Measurements from ENCODE around the gene BAIAP2L1. TPM values are rescaled to one million over a fixed set of nuclear protein-coding genes. Genes with fewer than 3 reads are reported as not detected.
"Not testable (repeated sequence)": the region's sequence is repeated elsewhere in the genome, so short reads cannot be mapped to it uniquely, and the experiment has no call there.

Gene BAIAP2L1, protein sequence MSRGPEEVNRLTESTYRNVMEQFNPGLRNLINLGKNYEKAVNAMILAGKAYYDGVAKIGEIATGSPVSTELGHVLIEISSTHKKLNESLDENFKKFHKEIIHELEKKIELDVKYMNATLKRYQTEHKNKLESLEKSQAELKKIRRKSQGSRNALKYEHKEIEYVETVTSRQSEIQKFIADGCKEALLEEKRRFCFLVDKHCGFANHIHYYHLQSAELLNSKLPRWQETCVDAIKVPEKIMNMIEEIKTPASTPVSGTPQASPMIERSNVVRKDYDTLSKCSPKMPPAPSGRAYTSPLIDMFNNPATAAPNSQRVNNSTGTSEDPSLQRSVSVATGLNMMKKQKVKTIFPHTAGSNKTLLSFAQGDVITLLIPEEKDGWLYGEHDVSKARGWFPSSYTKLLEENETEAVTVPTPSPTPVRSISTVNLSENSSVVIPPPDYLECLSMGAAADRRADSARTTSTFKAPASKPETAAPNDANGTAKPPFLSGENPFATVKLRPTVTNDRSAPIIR
- total RNA-seq: 1 to 10 TPM; 4.2 to 5.1 TPM

DNA sequence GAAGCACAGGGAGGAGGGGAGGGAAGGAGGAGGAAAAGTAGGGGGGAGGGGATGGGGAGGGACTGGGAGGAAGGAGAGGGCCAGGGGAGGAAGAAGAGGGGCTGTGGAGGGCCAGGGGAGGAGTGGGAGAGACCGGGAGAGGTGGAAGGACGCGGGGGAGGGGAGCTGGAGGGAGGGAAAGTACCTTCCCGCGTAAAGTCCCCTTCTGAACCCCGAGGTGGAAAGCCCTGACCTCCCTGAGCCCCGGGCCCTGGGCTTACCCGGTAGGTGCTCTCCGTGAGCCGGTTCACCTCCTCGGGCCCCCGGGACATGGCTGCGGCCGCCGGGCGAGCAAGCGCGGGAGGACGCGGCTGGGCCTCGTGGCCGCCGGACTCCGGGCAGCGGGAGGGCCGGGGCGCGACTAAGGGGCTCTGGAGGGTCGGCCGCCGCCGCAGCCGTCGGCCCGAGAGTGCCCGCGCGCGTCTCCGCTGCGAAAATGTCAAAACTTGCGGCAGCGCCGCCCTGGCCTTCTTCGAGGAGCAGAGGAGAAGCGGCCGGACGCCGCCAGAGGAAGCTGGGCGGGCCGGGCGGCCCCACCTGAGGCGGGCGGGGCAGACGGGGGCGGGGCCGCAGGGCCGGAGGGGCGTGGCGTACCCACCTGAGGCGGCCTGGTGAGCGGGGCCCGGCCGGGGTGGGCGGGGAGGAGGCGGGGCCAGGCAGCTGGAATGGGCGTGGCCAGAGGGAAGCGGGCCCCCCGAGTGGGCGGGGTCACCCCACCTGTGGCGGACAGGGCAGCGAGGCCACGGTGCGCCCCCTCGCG is at the start of gene BAIAP2L1:
Gene BAIAP2L1 (minus strand): TSS at position 549 of the 799 bp plus-strand sequence. CDS start 238 bp downstream, at position 311.
- DNase-seq (ENCODE audit: low spot score in 2 of 2): peak; percentile 87 to 92
- ATAC-seq: peak; percentile 93 to 94
- no peak within 1 kb of the TSS for H3K27ac Mint-ChIP-seq
- no peaks in the 10 kb centered on the region for H3K9me3 Mint-ChIP-seq
- H3K36me3 Mint-ChIP-seq: no peaks in the 10 kb centered on the region

DNA sequence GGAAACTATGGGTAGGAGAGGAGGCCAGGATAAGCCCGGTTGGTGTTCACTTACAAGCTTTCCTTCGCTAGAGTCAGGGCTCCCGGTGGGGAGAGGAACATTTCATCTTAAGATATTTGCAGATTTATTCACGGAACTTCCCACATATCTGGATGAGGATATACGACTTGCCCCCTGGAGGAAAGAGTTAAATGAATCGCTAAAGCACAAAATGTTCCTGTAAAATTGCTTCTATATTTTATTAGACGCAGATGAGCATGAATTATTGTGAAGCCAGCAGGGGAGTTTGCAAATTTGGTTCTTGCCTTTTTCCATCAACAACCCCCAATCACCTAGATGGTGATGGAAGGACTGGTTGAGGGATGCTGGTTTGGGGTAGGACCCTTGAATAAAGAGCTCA is 47.9 kb upstream of the BAIAP2L1 start:
- Mint-ChIP-seq H3K9me3 (peaks cover 0 to 5% of the 10 kb centered on the region in 2 donors), H3K27ac (no peak overlapping the region), H3K36me3 (peaks cover 0 to 10% of the 10 kb centered on the region in 2 donors)
- no peak for DNase-seq (ENCODE audit: low spot score in 2 of 2)
- ATAC-seq: no peak

DNA sequence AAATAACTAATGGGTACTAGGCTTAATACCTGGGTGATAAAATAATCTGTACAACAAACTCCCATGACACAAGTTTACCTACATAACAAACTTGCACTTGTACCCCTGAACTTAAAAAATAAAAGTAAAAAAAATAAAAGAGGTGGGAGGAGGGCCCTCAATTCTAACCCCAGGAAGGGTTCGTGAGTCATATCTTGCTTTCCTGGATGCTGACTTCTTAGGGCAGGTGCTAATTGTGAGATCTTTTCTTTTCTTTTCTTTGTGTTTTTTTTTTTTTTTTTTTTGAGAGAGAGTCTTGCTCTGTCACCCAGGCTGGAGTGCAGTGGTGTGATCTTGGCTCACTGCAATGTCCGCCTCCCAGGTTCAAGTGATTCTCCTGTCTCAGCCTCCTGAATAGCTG is 40.1 kb upstream of the BAIAP2L1 start:
- H3K36me3 Mint-ChIP-seq; DNase-seq (ENCODE audit: low spot score in 2 of 2); H3K9me3 Mint-ChIP-seq: not testable (repeated sequence)
- peak; percentile 14 to 88 for ATAC-seq
- peak overlapping the region in 1 of 2 donors; percentile 36 for H3K27ac Mint-ChIP-seq

DNA sequence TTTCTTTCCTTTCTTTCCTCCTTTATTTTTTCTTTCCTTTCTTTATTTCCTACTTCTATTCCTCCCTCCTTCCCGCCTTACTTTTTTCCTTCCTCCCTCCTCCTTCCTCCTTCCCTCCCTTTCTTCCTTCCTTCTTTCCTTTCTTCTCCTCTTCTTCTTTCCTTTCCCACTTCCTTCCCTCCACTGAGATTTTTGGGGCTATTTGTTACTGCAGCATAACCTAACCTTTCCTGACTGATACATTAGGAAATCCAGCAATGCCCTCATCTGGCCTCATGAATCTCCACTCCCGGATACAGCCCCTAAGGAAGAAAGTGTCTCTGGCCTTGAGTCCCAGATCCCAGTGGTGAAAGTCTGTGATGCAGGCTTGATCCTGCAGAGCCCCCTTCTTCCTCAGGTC is 38.6 kb upstream of the BAIAP2L1 start:
- Mint-ChIP-seq H3K36me3 (no peaks in the 10 kb centered on the region), H3K27ac (no peak overlapping the region), H3K9me3 (peaks cover 5 to 9% of the 10 kb centered on the region in 2 donors)
- DNase-seq (ENCODE audit: low spot score in 2 of 2) (no peak), ATAC-seq (no peak)

DNA sequence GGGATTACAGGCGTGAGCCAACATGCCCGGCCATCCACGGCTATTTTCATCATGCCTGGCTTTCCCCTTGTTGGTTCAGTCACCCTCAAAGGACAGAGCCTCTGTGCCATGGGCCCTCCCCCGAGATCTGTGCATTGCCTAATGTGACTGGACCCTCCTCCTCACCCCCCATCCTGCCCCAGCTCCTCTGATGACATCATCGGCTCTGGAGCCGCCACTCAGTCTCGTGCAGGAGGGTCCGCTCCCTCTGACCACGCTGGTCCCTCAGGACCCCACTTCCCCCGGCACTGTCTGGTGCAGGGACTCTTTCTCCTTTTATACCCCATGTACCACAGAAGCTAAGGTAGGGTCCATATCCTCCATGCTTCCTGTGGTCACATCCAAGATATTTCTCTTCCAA is 33.2 kb upstream of the BAIAP2L1 start:
- peak overlapping the region in 1 of 2 donors; percentile 9 for H3K27ac Mint-ChIP-seq
- no peaks in the 10 kb centered on the region for H3K36me3 Mint-ChIP-seq
- ATAC-seq (no peak), DNase-seq (ENCODE audit: low spot score in 2 of 2) (no peak)
- H3K9me3 Mint-ChIP-seq: no peaks in the 10 kb centered on the region

DNA sequence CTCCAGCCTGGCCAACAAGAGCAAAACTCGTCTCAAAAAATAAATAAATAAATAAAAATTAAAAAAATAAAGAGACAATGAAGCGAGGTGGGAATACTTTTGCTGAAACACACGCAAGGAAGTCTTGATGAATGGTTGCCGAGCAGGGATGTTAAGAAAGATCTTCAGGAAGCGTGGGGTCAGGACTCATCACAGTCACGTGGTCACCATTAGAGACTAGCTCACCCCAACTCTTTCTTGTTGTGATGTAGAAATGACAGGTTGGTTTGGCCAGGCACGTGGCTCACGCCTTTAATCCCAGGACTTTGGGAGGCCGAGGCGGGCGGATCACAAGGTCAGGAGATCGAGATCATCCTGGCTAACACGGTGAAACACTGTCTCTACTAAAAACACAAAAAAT is 28.9 kb upstream of the BAIAP2L1 start:
- ATAC-seq (no peak), DNase-seq (ENCODE audit: low spot score in 2 of 2) (no peak)
- no peak overlapping the region for H3K27ac Mint-ChIP-seq
- H3K36me3 Mint-ChIP-seq: no peaks in the 10 kb centered on the region
- H3K9me3 Mint-ChIP-seq: no peaks in the 10 kb centered on the region

DNA sequence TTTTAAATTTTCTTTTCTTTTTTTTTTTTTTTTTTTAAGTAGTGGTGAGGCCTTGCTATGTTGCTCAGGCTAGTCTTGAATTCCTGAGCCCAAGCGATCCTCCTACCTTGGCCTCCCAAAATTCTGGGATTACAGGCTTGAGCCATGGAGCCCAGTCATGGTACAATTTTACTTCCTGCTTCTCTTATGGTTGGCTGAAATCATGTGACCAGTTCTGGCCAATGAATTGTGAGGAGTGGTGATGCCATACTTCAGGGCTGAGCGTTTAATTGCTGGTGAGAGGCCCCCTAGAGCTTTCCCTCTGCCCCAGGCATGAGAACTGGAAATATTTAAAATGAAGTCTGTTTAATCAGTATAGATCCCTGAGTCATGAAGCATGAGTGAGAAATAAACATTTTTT is 22.2 kb upstream of the BAIAP2L1 start:
- Mint-ChIP-seq H3K36me3 (no peaks in the 10 kb centered on the region), H3K9me3 (no peaks in the 10 kb centered on the region), H3K27ac (no peak overlapping the region)
- ATAC-seq: peak in 1 of 2 donors; percentile 30
- DNase-seq (ENCODE audit: low spot score in 2 of 2): no peak

DNA sequence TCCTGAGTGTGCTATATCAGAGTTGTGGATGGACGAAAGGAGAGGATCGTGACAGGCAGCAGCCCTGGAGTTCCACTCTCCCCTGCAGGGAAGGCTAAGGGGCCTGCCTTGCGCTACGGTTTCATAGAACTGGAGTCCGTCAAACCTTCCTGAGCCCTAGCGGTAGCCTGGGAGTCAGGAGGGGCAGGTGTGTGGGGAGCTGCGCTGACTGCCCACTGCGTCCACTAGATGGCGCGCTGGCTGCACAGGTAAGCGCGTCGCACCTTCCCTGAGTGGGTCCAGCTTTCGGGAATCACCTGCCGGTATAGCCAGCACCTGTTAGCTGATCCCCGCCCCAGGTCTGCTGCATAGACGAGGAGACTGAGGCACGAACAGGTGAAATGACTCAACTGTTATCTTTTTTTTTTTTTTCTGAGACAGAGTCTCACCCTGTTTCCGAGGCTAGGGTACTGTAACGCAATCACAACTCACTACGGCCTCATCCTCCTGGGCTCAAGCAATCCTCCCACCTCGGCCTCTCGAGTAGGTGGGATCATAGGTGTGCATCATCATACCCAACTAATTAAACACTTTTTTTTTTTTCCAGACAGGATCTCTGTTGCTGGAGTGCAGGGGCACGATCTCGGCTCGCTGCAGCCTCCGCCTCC is 20.2 kb upstream of the BAIAP2L1 start:
- H3K36me3 Mint-ChIP-seq: no peaks in the 10 kb centered on the region
- ATAC-seq: peak; percentile 72 to 87
- no peaks in the 10 kb centered on the region for H3K9me3 Mint-ChIP-seq
- peak in 1 of 2 donors; percentile 71 for DNase-seq (ENCODE audit: low spot score in 2 of 2)
- H3K27ac Mint-ChIP-seq: no peak overlapping the region

DNA sequence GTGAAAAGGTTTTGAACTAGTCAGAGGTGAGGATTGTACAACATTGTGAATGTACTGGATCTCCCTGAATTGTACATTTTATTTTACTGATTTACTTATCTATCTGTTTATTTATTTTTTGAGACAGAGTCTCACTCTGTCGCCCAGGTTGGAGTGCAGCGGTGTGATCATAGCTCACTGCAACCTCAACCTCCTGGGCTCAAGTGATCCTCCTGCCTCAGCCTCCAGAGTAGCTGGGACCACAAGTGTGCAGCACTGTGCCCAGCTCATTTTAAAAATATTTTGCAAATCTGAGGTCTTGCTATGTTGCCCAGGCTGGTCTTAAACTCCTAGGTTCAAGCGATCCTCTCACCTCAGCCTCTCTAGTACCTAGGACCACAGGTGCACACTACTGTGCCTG is 19.1 kb upstream of the BAIAP2L1 start:
- H3K9me3 Mint-ChIP-seq; DNase-seq (ENCODE audit: low spot score in 2 of 2); H3K27ac Mint-ChIP-seq; H3K36me3 Mint-ChIP-seq; ATAC-seq: not testable (repeated sequence)

DNA sequence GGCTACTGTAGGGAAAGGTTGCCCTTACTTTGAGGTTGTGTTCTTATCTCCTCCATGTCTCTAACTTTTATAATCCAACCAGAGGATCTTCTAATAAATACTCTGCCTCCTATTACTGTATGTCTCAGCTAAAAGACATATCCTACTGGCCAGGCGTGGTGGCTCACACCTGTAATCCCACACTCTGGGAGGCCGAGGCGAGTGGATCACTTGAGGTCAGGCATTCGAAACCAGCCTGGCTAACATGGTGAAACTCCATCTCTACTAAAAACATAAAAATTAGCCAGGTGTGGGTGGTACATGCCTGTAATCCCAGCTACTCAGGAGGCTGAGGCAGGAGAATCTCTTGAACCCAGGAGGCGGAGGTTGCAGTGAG is 18.4 kb upstream of the BAIAP2L1 start:
- H3K27ac Mint-ChIP-seq; H3K9me3 Mint-ChIP-seq; DNase-seq (ENCODE audit: low spot score in 2 of 2); ATAC-seq; H3K36me3 Mint-ChIP-seq: not testable (repeated sequence)

DNA sequence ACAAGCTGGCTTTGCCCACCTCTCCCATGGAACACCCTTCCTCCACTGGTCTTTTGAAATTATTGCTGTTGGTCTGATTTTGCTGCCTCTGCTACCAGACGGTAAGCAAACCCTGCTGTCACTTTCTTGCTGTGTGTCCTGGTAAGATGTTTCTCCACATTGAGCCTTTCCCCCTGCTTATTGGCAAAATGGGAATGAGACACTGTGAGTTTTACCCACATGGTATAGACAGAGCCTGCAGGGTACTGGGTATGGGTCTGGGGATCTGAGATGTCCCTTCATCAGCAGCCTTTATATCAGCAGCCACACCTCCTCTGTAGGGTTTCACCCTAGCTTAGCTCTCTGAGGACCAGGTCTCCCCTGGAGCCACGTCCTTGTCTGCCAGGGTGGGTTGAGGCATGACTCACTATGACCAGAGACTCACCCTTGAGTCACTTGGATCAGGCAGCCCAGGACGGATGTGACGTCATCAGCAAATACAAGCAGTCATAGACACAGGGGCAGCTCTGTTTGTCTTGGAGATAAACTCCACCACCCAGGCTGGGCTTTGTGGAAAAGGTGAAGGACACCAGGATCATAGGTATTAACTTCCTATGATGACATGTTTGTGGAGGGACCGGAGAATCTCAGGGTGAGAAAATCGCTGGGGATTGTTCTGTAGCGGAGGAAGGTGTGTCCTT is 17.9 kb upstream of the BAIAP2L1 start:
- Mint-ChIP-seq H3K9me3 (no peaks in the 10 kb centered on the region), H3K36me3 (no peaks in the 10 kb centered on the region), H3K27ac (no peak overlapping the region)
- DNase-seq (ENCODE audit: low spot score in 2 of 2) (no peak), ATAC-seq (peak; percentile 85 to 89)

DNA sequence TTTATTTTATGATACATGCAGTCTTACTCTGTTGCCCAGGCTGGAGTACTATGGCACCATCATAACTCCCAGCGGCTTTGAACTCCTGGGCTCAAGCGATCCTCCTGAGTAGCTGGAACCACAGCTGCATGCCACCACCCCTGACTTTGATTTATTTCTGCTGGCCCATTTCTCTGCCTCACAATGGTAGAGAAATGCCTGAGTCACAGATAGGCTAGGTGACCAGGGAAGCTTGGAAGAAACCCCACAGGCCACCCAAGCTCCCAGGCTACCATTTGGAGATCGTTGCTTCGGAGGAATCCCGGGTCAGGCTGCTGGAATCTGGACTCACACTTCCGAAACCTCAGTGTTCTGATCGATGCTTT is 17.4 kb upstream of the BAIAP2L1 start:
- no peak overlapping the region for H3K27ac Mint-ChIP-seq
- ATAC-seq: no peak
- DNase-seq (ENCODE audit: low spot score in 2 of 2): no peak
- no peaks in the 10 kb centered on the region for H3K36me3 Mint-ChIP-seq
- no peaks in the 10 kb centered on the region for H3K9me3 Mint-ChIP-seq

DNA sequence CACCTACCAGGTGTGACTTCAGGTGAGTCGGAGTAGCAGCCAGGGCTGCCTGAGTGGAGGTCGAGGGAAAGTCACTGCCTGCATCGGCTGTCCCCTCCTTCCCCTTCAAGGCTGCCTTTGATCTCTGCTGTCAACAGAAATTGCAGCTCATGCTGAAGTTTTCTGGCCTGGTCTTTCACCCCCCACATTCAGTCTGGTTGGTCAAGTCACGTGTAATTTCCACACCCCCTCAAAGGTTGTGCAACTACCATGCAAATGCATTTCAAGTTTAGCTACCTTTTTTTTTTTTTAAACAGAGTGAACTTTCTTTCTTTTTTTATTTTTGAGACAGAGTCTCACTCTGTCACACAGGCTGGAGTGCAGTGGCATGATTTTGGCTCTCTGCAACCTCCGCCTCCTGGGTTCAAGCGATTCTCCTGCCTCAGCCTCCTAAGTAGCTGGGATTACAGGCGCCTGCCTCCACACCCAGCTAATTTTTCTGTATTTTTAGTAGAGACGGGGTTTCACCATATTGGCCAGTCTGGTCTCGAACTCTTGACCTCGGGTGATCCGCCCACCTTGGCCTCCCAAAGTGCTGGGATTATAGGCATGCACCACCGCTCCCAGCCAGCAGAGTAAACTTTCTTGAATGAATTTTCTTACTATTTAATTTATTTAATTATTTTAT is 16.8 kb upstream of the BAIAP2L1 start:
- not testable (repeated sequence) for H3K36me3 Mint-ChIP-seq; H3K27ac Mint-ChIP-seq; H3K9me3 Mint-ChIP-seq; DNase-seq (ENCODE audit: low spot score in 2 of 2); ATAC-seq

DNA sequence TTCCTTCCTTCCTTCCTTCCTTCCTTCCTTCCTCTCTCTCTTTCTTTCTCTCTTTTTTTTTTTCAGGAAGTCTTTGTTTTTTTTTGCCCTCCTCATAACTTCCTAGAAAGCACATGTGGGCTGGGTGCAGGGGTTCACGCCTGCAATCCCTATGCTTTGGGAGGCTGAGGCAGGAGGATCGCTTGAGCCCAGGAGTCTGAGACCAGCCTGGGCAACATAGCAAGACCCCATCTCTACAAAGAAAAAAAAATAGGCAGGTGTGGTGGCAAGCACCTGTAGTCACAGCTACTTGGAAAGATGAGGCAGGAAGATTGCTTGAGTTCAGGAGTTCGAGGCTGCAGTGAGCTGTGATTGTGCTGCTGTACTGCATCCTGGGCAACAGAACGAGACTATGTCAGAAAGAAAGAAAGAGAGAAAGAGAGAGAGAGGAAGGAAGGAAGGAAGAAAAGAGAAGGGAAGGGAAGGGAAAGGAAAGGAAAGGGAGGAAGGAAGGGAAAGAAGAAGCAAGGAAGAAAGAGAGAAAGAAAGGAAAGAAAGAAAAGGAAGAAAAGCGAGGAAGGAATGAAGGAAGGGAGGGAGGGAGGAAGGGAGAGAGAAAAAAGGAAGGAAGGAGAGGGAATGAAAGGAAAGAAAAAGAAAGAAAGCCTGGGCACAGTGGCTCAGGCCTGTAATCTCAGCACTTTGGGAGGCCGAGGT is 13.5 kb upstream of the BAIAP2L1 start:
- H3K36me3 Mint-ChIP-seq: no peaks in the 10 kb centered on the region
- DNase-seq (ENCODE audit: low spot score in 2 of 2) (no peak), ATAC-seq (no peak)
- H3K9me3 Mint-ChIP-seq: no peaks in the 10 kb centered on the region
- H3K27ac Mint-ChIP-seq: no peak overlapping the region

DNA sequence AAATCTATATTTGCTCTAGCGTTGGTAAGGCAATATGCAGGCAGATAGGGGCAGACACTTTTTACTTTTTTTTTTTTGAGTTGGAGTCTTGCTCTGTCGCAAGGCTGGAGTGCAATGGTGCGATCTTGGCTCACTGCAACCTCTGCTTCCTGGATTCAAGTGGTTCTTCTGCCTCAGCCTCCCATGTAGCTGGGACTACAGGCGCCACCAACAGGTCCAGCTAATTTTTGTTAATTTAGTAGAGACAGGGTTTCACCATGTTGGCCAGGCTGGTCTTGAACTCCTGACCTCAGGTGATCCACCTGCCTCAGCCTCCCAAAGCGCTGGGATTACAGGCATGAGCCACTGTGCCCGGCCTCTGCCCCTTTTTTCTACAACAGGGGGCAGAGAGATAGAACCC is 12.8 kb upstream of the BAIAP2L1 start:
- not testable (repeated sequence) for H3K27ac Mint-ChIP-seq; ATAC-seq; H3K9me3 Mint-ChIP-seq; H3K36me3 Mint-ChIP-seq; DNase-seq (ENCODE audit: low spot score in 2 of 2)

All from activated naive CD4-positive, alpha-beta T cell treated with anti-CD3 and anti-CD28 coated beads, Interleukin-2, amount 50 U/mL, for 72 hours (primary cell).